CD4-positive, alpha-beta T cell treated with Interleukin-10 for 1 hour (primary cell): Measurements from ENCODE around the gene HHIP.
"Not testable (repeated sequence)": the region's sequence is repeated elsewhere in the genome, so short reads cannot be mapped to it uniquely, and the experiment has no call there.

Source experiments
- DNase-seq: peaks from one replicate; pipeline ENCODE4 v3.0.0-alpha.2; 2020

HHIP gene

DNA sequence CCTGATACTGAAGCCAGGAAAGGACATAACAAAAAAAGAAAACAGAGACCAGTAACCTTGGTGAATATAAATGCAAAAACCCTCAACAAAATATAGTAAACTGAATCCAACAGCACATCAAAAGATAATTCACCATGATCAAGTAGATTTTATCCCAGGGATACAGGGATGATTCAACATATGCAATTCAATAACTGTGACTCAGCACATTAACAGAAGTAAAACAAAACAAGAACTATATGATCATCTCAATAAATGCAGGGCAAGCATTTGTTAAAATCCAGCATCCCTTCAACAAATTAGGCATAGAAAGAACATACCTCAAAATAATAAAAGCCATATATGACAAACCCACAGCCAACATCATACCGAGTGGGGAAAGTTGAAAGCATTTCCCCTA lies 112.0 kb downstream of the HHIP start:
- DNase-seq: no peak

DNA sequence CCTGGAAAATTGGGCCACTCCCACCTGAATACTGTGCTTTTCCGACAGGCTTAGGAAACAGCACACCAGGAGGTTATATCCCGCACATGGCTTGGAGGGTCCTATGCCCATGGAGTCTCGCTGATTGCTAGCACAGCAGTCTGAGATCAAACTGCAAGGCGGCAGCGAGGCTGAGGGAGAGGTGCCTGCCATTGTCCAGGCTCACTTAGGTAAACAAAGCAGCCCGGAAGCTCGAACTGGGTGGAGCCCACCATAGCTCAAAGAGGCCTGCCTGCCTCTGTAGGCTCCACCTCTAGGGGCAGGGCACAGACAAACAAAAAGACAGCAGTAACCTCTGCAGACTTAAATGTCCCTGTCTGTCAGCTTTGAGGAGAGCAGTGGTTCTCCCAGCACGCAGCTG lies 122.9 kb downstream of the HHIP start:
- not testable (repeated sequence) for DNase-seq

DNA sequence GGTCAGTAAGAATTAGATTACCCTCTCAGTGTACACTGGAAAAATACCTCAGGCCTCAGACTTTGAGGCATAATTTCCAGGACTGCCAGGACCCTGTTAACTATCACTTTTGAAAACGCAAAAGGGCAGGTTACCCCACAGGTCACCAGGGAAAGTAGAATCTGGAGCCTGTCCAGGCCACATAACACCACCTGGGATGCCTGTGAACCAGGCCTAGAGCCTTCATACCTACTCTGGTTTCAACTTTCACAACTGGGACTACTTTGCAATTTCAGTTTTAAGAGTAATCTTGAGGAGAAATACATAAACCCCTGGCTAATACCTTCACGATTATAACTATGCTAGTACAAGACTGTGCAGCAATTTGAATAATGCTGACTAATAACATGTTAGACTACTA lies 132.4 kb downstream of the HHIP start:
- DNase-seq: no peak

DNA sequence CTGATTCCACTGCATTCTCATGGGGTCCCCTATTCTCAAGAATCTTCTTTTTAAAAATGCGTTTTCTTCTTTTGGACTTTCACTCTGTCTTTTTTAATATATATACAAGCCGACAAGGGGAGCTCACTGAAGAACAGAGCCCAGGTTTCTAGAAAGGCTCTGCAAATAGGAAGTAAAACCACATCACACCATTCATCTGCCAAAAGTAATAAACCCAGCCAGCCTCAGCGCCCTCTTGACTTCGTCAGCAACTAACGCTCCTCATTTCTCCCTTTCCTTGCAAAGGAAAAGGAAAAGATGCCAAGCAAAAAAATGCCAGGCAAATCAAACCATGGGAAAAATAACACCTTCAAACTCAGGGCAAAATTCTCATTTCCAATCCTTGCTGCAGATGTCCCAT lies 136.4 kb downstream of the HHIP start:
- DNase-seq: no peak

DNA sequence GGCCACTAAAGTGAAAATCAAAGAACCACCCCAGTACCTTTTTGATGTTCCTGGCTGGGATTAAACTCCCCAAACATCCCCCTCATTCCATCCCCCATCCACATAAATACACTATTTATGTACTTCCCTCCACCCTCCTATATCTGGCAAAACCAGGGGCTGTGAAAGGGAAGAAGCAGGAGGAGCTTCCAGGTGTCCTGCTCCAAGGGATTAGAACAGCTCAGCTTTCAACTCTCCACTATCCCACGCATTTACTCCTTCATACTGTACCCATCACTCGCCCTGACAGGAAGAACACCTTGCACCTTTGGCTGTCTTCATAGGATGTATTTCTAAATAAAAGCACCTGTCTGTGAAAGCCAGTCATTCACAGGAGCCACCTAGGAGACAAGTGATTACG lies 140.0 kb downstream of the HHIP start:
- DNase-seq: no peak

DNA sequence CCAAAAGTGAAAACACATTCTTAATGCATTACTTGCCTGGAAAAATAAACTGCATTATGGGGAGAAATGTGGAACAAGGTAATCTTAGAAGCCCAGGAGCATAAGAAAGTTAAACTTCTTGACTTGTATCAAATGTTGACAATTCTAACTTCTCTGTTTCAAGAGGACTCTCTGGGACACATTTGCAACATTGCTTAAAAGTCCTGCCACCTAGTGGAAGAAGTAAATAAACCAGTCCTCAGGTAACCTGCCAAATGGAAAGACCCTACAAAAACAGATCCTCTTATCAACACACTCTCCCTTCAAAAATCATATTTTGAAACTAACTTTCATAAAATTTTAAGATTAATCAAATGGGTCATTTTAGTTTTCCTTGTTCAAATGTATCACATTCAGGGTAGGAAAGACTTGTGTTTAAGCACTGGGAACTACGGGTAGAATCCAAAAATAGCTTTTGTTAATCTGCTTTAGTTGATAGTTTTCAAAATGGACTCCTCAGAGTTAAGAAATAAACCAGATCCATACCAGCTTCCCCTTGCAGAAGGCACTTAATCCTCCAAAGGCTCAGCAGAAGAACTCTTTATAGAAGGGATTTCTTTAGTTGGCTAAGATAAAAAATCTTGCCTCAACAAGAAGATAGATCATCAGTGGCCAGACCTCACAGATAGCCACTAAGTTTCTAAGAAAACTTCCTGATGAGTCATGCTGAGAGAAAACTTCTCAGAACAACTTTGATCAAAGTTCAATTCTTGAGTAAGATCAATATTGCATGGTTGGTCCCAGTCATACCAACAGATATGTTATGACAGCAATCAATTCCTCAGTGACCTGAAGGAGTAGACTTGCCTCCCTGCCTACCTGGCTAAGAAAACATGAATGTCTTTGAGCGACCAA lies 141.7 kb downstream of the HHIP start:
- DNase-seq: no peak

DNA sequence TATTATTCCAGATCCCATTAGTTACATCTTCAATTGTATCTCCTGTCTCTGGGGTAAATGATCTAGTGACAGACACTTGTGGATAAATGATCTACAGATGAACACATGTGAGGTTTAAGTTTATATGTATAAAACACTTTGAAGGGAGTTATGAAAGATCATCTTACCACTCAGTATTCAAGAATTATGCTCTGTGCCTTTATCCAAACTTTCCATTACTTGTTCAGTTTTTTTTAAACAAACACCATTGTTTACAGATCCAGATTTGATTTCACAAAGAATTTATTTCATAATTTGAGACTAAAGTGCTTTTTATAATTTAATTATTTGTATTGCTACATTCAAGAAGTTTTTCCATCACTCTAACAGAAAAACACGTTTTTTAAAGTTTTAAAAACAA lies 142.5 kb downstream of the HHIP start:
- DNase-seq: no peak

DNA sequence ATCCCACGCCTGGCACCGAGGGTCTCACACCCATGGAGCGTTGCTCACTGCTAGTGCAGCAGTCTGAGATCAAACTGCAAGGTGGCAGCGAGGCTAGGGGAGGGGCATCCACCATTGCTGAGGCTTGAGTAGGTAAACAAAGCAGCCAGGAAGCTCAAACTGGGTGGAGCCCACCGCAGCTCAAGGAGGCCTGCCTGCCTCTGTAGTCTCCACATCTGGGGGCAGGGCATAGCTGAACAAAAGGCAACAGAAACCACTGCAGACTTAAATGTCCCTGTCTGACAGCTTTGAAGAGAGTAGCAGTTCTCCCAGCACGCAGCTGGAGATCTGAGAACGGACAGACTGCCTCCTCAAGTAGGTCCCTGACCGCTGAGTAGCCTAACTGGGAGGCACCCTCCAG lies 146.0 kb downstream of the HHIP start:
- not testable (repeated sequence) for DNase-seq
